Measurements from ENCODE around the gene S100A3.
A peak's percentile ranks its signal among the peaks of the same experiment; 100 is the strongest.
"Not testable (repeated sequence)": the region's sequence is repeated elsewhere in the genome, so short reads cannot be mapped to it uniquely, and the experiment has no call there.

S100A3 gene

GRCh38 chr1:153532769-153533599, 16.1 kb downstream of the S100A3 start:
- no peak for TF ChIP-seq Cebpa-rat (IDR thresholded peaks at IDR 0.05)
- Histone ChIP-seq H3K27ac (peak overlapping the region in 6 of 11 experiments; percentile 3 to 47 (median 24); a peak in 7 of 22 replicates), H3K9ac (peak overlapping the region in 6 of 11 experiments; percentile 3 to 82 (median 30); a peak in 6 of 22 replicates), H3K27me3 (peaks cover 0 to 23% (median 5%) of the 10 kb centered on the region in 11 experiments; a peak in 12 of 22 replicates), H3K36me3 (peaks cover 0 to 9% (median 0%) of the 10 kb centered on the region in 11 experiments; a peak in 3 of 22 replicates), H3K4me1 (peaks cover 45 to 69% (median 58%) of the 10 kb centered on the region in 10 experiments), H3K4me3 (peak overlapping the region in 5 of 10 experiments; percentile 17 to 75 (median 67); a peak in 8 of 20 replicates), H3K9me3 (replicated peaks in 1 of 11) (no peaks in the 10 kb centered on the region), H3K4me2 (peak overlapping the region; percentile 61 to 97 (median 93)), H4K20me1 (no peaks in the 10 kb centered on the region)

GRCh38 chr1:153532181-153532580, 16.9 kb downstream of the S100A3 start:
- TF ChIP-seq Cebpa-rat (IDR thresholded peaks at IDR 0.05), result no peak
- H3K27ac ChIP-seq, result peak overlapping the region in 3 of 11 experiments; percentile 22 to 35 (median 26); a peak in 4 of 22 replicates
- H3K36me3 ChIP-seq, result peaks cover 0 to 9% (median 0%) of the 10 kb centered on the region in 11 experiments; a peak in 3 of 22 replicates
- H3K9me3 ChIP-seq (replicated peaks in 1 of 11), result no peaks in the 10 kb centered on the region
- H4K20me1 ChIP-seq, result no peaks in the 10 kb centered on the region
- H3K4me2 ChIP-seq, result peak overlapping the region; percentile 61 to 97 (median 93)
- 0 out of 20 replicates have a peak overlapping the region, but pooled peaks of 1 of the 10 experiments have one; percentile 75 for H3K4me3 ChIP-seq
- peak overlapping the region in 1 of 11 experiments; percentile 17; a peak in 1 of 22 replicates for H3K9ac ChIP-seq
- peaks cover 43 to 69% (median 58%) of the 10 kb centered on the region in 10 experiments for H3K4me1 ChIP-seq
- H3K27me3 ChIP-seq, result peaks cover 0 to 23% (median 5%) of the 10 kb centered on the region in 11 experiments; a peak in 12 of 22 replicates

- peak overlapping the region; percentile 61 to 97 (median 93); a peak in 20 of 22 replicates for H3K4me2 ChIP-seq
- peaks cover 0 to 20% (median 5%) of the 10 kb centered on the region in 11 experiments; a peak in 12 of 22 replicates for H3K27me3 ChIP-seq
- no peak overlapping the region for H3K9ac ChIP-seq
- H4K20me1 ChIP-seq, result no peaks in the 10 kb centered on the region
- TF ChIP-seq Cebpa-rat (IDR thresholded peaks at IDR 0.05), result no peak
- no peak overlapping the region for H3K4me3 ChIP-seq
- H3K27ac ChIP-seq, result no peak overlapping the region
- H3K4me1 ChIP-seq, result peaks cover 38 to 69% (median 54%) of the 10 kb centered on the region in 10 experiments
- H3K36me3 ChIP-seq, result peaks cover 0 to 9% (median 0%) of the 10 kb centered on the region in 11 experiments; a peak in 3 of 22 replicates
- no peaks in the 10 kb centered on the region for H3K9me3 ChIP-seq (replicated peaks in 1 of 11)
Measured at GRCh38 chr1:153531638-153532037, 17.4 kb downstream of the S100A3 start.

- Histone ChIP-seq H4K20me1 (no peaks in the 10 kb centered on the region), H3K27me3 (no peaks in the 10 kb centered on the region; a peak in 1 of 22 replicates)
Measured at GRCh38 chr1:153527683-153528040, 21.4 kb downstream of the S100A3 start.

DNA sequence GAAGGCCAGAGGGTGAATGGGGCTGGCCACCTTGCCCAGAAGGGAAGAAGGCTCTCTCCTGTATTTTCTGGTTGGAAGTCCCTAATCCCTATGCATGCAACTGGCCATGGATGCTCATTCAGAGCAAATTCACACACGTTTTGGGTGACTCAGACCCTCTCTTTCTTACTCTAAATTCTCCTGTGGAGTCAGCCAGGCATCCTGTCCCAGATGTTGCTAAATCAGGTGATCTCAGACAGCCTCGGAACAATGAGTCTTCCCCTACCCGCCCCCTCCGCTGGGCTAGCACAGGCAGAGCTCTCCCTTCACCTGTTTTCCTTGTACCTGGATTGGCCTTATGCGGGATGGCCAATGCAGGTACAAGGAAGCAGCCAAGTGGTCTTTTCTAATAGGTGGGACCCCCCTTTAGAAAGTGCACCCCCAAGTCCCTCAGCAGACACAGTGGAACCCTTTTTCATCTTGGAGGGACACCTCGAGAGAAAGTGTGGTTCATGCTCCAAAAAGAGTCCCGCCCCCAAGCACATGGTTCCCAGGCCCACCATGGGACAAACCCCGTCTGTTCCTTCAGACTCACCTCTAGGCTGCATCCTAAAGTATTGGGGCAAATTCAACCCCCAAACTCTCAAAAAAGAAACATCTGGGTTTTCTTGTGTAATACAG, 21.9 kb downstream of the S100A3 start:
- no peaks in the 10 kb centered on the region for H3K36me3 ChIP-seq

More at GRCh38 chr1:153527683-153528040, 21.4 kb downstream of the S100A3 start:
- no peak overlapping the region for H3K4me3 ChIP-seq
- no peak overlapping the region for H3K9ac ChIP-seq
- TF ChIP-seq Cebpa-rat (IDR thresholded peaks at IDR 0.05), result no peak
- no peaks in the 10 kb centered on the region for H3K9me3 ChIP-seq (replicated peaks in 1 of 11)
- H3K4me1 ChIP-seq, result peaks cover 10 to 48% (median 22%) of the 10 kb centered on the region in 10 experiments
- H3K36me3 ChIP-seq, result no peaks in the 10 kb centered on the region
- H3K27ac ChIP-seq, result peak overlapping the region in 1 of 11 experiments; percentile 17; a peak in 1 of 22 replicates
- peak overlapping the region in 6 of 11 experiments; percentile 1 to 59 (median 37); a peak in 8 of 22 replicates for H3K4me2 ChIP-seq

DNA sequence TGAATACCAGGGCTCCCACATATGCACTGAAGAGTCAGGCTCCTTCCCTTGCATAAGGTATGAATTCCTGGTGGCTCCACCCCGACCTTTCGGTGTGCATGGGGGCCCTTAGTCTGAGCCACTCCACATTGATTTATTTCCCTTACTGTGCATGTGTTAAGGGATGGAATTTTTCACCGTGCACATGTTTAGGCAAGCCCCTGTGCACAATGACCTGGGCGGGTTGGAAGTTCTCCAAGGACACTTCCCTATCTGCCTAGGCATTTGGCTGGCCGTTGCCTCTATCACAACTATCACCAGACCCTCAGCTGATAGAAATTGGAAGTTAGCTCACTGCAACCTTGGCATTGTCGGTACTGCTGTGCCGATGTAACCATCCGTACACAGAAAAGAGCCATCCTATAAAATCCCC, 22.9 kb downstream of the S100A3 start:
- H4K20me1 ChIP-seq, result no peaks in the 10 kb centered on the region
- peaks cover 0 to 38% (median 10%) of the 10 kb centered on the region in 10 experiments; a peak in 12 of 20 replicates for H3K4me1 ChIP-seq
- H3K9me3 ChIP-seq (replicated peaks in 1 of 11), result peaks cover 0 to 11% (median 3%) of the 10 kb centered on the region in 11 experiments; a peak in 9 of 22 replicates
- no peak overlapping the region for H3K4me3 ChIP-seq
- no peaks in the 10 kb centered on the region for H3K27me3 ChIP-seq
- TF ChIP-seq Cebpa-rat (IDR thresholded peaks at IDR 0.05), result no peak
- H3K27ac ChIP-seq, result no peak overlapping the region
- no peak overlapping the region for H3K9ac ChIP-seq
- H3K36me3 ChIP-seq, result no peaks in the 10 kb centered on the region
- peak overlapping the region in 4 of 11 experiments; percentile 0 to 59 (median 34); a peak in 5 of 22 replicates for H3K4me2 ChIP-seq

More for the DNA sequence above, 21.9 kb downstream of the S100A3 start:
- no peak overlapping the region for H3K27ac ChIP-seq
- no peaks in the 10 kb centered on the region; a peak in 1 of 22 replicates for H3K27me3 ChIP-seq
- peaks cover 5 to 46% (median 17%) of the 10 kb centered on the region in 10 experiments for H3K4me1 ChIP-seq
- peaks cover 0 to 5% (median 0%) of the 10 kb centered on the region in 11 experiments; a peak in 4 of 22 replicates for H3K9me3 ChIP-seq (replicated peaks in 1 of 11)
- H3K4me3 ChIP-seq, result no peak overlapping the region
- H3K9ac ChIP-seq, result no peak overlapping the region
- no peaks in the 10 kb centered on the region for H4K20me1 ChIP-seq
- H3K4me2 ChIP-seq, result peak overlapping the region in 7 of 11 experiments; percentile 1 to 59 (median 46); a peak in 12 of 22 replicates
- TF ChIP-seq Cebpa-rat (IDR thresholded peaks at IDR 0.05), result no peak

- no peaks in the 10 kb centered on the region for H4K20me1 ChIP-seq
- no peaks in the 10 kb centered on the region for H3K36me3 ChIP-seq
- H3K9ac ChIP-seq, result no peak overlapping the region
- no peak overlapping the region; a peak in 1 of 22 replicates for H3K27ac ChIP-seq
- H3K27me3 ChIP-seq, result no peaks in the 10 kb centered on the region
- H3K9me3 ChIP-seq (replicated peaks in 1 of 11), result peaks cover 0 to 11% (median 3%) of the 10 kb centered on the region in 11 experiments; a peak in 9 of 22 replicates
- H3K4me1 ChIP-seq, result peaks cover 0 to 48% (median 14%) of the 10 kb centered on the region in 10 experiments; a peak in 12 of 20 replicates
- H3K4me2 ChIP-seq, result peak overlapping the region in 1 of 11 experiments; percentile 3; a peak in 1 of 22 replicates
- no peak for TF ChIP-seq Cebpa-rat (IDR thresholded peaks at IDR 0.05)
- H3K4me3 ChIP-seq, result no peak overlapping the region
Measured at GRCh38 chr1:153525088-153525728, 23.9 kb downstream of the S100A3 start.

DNA sequence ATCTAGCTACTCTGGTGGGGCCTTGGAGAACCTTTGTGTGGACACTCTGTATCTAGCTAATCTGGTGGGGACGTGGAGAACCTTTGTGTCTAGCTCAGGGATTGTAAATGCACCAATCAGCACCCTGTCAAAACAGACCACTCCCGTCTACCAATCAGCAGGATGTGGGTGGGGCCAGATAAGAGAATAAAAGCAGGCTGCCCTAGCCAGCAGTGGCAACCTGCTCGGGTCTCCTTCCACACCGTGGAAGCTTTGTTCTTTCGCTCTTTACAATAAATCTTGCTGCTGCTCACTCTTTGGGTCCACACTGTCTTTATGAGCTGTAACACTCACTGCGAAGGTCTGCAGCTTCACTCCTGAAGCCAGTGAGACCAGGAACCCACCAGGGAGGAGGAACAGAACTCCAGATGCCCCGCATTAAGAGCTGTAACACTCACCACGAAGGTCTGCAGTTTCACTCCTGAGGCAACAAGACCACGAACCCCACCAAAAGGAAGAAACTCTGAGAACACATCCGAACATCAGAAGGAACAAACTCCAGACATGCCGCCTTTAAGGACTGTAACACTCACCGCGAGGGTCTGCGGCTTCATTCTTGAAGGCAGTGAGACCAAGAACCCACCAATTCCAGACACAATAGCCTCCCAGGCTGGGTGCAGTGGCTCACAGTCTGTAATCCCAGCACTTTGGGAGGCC, 26.6 kb downstream of the S100A3 start:
- Histone ChIP-seq H3K4me2 (peak overlapping the region in 3 of 11 experiments; percentile 21 to 47 (median 44); a peak in 5 of 22 replicates), H3K9me3 (replicated peaks in 1 of 11) (peaks cover 0 to 11% (median 3%) of the 10 kb centered on the region in 11 experiments; a peak in 9 of 22 replicates), H3K27ac (peak overlapping the region in 2 of 11 experiments; percentile 14 to 28; a peak in 3 of 22 replicates), H3K4me1 (peaks cover 10 to 67% (median 38%) of the 10 kb centered on the region in 10 experiments)
- H3K9ac ChIP-seq, H3K36me3 ChIP-seq, H3K4me3 ChIP-seq, H3K27me3 ChIP-seq, H4K20me1 ChIP-seq: not testable (repeated sequence)

- peaks cover 10 to 67% (median 42%) of the 10 kb centered on the region in 10 experiments for H3K4me1 ChIP-seq
- H3K27me3 ChIP-seq, H3K9ac ChIP-seq, H3K36me3 ChIP-seq, H3K4me3 ChIP-seq, H4K20me1 ChIP-seq, H3K4me2 ChIP-seq: not testable (repeated sequence)
- H3K9me3 ChIP-seq (replicated peaks in 1 of 11), result peaks cover 0 to 11% (median 3%) of the 10 kb centered on the region in 11 experiments; a peak in 9 of 22 replicates
- peak overlapping the region in 2 of 11 experiments; percentile 14 to 30; a peak in 1 of 22 replicates for H3K27ac ChIP-seq
Measured at GRCh38 chr1:153521808-153522207, 27.2 kb downstream of the S100A3 start.
